Stimulated activated CD4-positive, alpha-beta T cell treated with anti-CD3 and anti-CD28 coated beads, Interleukin-2, amount 100 ng/mL, for 48 hours (primary cell): Measurements from ENCODE around the gene DAZL.

Experiments
- DNase-seq, 2 donors: peaks; one replicate each; pipeline ENCODE4 v3.0.0-alpha.2; 2020

Gene DAZL

DNA sequence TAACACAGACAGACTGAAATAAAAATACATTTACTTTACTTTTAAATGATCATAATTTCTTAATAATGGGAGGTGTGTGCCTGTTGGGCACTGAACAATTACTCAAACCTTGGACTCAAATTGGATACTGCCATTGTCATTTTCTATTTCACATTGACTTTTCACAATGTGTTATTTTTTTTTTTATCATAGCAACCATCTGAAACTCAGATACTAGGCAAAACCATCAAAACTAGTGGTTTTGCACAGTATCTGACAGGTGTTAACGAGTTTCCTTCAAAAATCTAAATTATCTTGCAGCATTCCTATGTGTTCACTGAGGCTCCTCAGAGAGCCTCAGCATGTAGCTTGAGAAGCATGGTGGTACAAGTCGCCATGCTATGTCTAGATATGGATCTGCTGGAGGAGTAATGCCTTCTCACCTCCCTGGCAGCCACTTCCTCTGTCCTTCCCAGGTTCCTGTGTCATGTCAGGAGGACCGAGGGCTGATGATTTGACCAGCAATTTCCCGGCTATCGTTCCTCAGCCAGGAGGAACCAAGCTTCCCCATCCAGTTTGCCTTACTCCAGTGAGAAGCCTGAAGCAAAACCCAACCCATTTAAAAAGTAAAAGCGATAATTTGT, 61.9 kb downstream of the DAZL start:
- DNase-seq: no peak

- no peak for DNase-seq
Observed at GRCh38 chr3:16538507-16538906, 66.7 kb downstream of the DAZL start.

GRCh38 chr3:16536996-16537395, 68.2 kb downstream of the DAZL start:
- DNase-seq: no peak
